ENCODE data around the gene NENF.

GRCh38 chr1:212459656-212460055 is 26.9 kb downstream of the NENF start:
- TF ChIP-seq CTCF (IDR thresholded peaks at IDR 0.05) (no peak), POLR2A (IDR thresholded peaks at IDR 0.05) (no peak)
